Daoy (cell line): Measurements from ENCODE around the gene IL17RD. TPM values are rescaled to one million over a fixed set of nuclear protein-coding genes. Genes with fewer than 3 reads are reported as not detected.

Experiments used
- DNase-seq: peaks from one replicate; pipeline ENCODE4 v3.0.0-alpha.2; 2015; ENCODE audit warnings: low read depth
- total RNA-seq: library from RNA; depleted of rRNA; stranded (reverse); fragments of >200 nt; shearing (Covaris generic); gene quantifications from 2 replicates; pipeline ENCODE4 v1.2.3, GENCODE V29; 2014

The IL17RD gene
- total RNA-seq, 1 experiment from 2014 or later = 0.46 TPM

GRCh38 chr3:57130571-57131209, 34.5 kb downstream of the IL17RD start:
- no peak for DNase-seq

- no peak for DNase-seq
These were observed 36.1 kb downstream of the IL17RD start for GRCh38 chr3:57128826-57129667.

DNA sequence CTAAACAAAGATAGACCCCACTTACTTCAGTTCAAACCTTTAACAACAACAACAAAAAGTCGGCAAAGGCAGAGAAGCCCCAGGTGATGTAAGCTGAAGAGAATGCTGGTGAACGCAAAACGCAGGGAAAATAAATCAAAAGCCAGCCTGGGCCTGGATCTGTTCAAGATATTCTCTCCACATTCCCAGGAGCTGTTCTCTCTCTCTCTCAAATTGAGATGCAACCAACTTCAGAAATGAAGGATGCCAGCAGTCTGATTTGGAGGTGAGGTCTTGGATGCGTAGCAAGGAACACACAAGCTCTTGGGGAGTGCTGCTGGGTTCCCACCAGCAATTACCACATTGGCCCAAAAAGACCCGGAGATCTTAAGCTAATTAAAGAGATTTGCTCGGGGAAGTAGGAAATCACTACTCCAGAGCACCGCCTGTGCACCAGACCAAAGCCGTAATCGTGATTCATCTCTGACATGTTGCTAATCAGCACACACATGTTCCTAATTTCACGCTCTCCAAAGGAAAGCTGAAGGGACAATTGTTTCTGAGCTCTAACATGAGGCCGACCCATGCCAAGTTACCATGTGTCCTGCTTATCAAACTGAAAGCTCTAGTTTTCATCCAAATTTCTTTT, 37.1 kb downstream of the IL17RD start:
- DNase-seq = peak; percentile 74

DNA sequence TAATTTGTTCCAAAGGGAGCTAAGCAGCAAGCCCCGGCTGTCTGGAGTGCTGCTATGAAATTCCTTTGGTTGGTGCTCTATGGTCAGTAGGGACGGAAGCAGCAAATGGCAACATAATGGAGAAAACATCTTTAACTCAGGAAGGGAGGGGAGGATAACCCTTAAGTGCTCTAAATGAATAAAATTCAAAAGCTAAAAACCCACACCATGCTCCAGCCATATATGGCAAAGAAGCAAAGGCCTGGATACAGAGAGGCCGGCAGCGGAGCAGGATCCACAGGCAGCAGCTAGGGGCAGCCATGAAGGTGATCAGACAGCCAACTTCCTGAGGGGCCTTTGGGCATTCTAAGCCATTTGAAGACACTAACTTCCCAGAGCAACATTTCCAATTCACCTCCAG, 38.9 kb downstream of the IL17RD start:
- DNase-seq = no peak

DNA sequence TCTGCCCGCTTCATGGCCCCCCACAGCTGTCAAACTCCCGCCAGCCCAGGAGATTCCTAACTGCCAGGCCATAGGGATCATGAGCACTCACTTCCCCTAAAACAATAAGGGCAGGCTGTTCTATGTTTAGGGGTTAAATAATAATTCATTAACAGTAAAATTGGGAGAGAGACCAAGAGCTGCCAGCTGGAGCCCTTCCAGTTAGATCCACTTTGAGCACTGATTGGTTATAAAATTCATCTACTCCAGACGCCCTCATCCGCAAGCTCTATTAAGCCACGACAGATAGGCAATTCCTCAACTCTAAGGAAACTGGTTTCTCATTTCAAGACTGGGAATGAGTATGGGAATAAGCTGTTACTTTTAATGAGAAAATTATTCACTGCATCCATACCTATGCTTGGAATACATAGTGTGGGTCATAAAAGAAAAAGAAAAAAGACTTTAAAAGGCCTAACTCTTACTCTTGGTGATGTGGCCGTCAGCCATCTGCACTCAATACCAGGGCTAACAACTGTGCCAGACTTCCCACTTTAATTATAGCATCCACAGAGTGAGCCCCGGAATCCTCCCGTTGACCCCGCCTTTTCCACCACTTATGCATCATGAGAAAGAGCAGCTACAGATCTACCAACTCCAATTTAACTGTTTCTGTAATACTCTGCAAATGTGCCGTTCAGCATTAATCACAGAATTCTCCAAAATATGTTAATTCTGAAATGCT, 44.5 kb downstream of the IL17RD start:
- no peak for DNase-seq

- no peak for DNase-seq
These were observed 45.1 kb downstream of the IL17RD start for GRCh38 chr3:57120040-57120439.

DNA sequence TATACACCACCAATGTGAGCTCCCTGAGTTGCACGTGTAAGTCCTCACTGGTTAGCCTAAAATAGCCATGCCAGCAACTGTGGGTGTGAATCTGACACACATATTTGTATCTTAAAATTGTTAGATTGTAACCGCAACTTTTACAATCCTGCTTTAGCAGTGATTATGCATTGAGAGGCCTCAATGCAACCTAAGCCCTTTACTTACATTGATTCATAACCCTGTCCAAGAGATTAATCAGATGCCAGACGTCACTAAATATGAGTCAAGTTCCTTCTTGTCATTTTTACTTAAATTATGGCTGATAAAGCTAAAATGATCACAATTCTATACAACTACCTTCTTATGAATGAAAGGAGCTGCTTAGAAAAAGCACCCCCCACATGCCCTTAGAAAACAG, 46.9 kb downstream of the IL17RD start:
- DNase-seq = no peak

DNA sequence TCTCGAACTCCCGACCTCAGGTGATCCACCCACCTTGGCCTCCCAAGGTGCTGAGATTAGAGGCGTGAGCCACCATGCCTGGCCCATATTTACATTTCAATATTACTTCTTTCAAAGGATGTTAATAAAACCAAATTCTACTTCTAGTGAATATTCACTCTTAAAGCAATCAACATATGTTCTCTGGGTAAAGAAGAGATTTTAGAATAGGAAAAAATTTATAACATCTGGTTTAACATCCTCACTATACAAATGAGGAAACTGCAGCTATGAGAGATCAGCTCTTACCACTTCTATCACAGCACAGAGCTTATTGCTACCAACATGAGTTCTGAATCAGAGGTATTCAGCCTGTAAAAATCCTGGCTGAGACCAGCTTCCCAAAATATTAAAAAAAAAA, 48.7 kb downstream of the IL17RD start:
- DNase-seq = no peak

DNA sequence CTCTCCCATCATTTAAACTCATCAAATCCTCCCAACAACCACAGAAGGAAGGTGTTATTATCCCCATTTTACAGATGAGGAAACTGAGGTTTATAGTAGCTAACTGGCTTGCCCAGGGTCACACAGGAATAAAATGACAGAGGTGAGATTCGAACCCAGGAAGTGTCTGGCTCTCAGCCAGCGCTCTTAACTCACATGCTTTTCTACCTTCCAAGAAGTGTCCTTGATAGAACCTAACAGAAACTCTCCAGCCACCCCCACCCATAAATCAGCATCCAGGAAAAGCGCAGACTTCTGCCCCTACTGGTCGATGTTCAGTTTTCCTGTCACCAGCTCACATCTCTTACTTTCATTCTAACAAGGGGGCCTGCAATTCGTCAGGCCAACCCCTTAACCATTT, 52.9 kb downstream of the IL17RD start:
- DNase-seq = no peak

DNA sequence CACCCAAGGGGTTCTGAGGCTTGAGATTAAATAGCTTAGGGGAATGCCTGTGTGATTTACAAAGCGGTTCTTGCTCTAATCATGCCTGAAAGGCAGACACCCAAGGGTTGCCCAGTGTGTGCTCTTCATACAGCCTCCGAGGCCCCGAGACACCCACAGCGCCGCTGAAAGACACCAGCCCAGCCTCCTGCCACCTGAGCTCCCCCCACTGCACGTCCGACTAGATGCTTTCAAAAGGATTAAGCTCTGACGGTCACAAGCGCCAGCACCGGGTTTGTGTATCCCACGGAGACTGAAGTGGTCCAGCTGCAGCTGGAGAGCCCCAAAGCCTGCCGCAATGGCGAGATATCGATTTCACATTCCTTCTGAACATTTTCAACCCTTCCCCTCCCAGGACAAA, 54.4 kb downstream of the IL17RD start:
- DNase-seq = no peak

DNA sequence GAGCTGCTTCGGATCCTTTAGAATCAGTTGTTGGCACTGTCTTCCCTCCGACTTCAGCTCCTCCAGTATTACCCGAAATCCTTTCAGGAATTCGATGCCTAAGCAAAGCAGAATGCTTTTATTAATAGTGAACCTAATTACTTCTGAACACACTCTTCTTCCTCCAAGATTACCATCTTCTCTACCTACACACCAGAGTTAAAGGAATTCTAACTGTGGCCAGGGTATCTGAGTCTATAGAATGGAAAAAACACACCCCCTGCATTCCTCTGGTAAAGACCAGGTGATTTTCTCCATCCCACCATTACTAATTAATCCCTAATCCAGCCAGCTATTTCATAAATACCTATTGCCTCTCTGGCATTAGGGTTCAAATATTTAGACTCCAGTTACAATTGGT, 54.9 kb downstream of the IL17RD start:
- DNase-seq = no peak

DNA sequence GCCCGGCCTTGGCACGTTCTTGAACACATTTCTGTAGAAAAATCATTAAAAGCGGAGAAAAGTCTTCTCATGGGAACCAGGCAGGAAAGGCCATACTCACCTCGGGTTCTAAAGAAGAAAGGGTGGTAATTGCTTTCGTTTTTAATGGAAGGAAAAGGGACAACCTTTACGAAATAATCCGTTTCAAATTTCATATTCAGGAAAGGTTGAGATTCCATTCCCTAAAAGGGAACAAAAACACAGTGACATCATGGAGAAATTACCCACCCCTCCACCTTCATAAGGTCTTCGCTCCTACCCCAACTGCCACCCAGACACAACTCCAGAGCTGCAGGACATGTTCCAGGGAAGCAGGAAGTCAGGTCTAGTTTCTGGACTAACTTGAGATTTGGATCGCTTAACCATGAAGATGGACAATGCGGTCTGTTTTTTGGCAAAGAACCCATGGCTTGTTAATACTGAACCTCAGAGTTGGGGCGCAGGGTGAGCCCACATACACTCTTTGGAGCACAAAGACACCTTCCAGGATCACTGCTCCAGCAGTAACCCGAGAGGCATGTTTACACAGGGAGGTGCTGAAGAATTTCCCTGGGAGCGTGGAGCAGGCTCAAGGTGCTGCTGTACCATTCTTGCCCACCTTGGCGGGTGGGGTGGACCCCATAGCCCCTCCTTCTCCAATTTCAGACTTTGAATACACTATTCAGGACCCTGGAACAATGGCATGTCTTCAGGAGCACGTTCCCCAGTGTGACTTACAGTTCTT, 55.5 kb downstream of the IL17RD start:
- DNase-seq = no peak

- no peak for DNase-seq
These were observed 56.5 kb downstream of the IL17RD start for GRCh38 chr3:57108684-57109083.

- DNase-seq = no peak
These were observed 59.6 kb downstream of the IL17RD start for GRCh38 chr3:57105585-57105984.

DNA sequence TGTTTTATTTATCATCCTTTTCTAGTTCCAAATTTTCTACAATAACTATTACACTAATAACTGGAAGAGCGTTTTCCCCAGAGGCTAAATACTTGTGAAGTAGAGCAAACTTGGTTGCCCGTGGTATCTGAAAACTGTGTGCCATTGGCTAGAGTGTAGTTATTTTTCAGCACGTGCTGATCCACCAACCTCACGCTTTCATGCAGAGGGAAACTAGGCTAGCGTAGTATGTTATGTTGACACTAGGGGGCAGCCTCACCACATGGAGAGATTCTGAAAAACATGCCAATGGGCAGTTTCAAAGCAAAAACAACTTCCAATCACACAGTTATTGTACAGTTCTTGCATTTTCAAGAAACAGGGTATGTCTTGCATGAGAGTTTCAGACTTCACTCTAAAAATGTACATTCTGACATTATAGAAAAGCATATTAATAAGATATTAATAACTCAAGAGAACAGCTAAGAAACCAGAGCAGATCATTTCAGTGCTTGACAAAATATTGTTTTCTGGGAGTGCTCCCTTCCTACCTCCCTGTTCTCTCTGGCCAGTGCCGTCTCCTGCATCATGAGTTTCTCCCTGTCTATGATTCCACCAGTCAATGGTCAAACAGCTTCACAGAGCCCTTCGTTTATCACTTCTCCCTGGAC, 65.0 kb downstream of the IL17RD start:
- peak; percentile 62 for DNase-seq

DNA sequence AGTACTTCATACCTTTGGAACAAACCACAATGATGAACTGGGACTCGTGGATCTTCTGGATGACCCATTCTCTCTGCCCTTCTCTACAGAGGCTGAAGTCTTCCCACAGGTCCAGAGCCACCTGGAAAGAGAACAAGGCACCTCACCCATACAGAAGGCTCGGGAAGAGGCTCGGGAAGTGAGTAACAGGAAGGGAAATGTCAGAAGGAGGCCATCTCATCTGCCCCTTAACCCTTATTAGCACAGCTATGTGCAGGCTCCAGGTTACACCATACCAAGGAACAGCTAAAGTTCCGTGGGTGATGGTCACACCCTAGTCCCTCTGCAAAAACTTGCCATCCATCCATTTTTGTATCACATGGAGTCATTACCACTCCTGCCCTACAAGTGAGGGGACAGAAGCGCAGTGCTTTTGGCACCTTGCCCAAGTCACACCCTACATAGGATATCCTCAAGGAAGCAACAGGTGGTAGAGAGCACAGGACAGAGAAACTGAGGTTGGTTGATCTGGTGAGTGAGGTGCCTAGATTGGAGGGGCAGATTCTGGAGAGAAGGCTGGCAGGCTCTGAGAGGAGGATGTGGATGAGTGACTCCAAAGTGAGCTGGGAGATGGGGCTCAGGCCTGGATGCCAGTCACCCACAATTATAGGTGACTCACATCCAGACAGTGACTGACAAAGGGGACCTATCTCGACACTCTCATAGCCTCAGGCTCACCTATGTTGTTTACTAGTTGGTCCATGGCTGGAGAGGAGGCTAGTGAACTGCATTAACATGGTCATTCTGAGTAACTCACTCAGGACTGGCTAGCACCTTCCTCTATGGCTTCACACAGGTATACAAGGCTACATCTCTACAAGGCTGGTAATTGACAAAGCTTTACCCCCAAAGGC, 66.5 kb downstream of the IL17RD start:
- no peak for DNase-seq

DNA sequence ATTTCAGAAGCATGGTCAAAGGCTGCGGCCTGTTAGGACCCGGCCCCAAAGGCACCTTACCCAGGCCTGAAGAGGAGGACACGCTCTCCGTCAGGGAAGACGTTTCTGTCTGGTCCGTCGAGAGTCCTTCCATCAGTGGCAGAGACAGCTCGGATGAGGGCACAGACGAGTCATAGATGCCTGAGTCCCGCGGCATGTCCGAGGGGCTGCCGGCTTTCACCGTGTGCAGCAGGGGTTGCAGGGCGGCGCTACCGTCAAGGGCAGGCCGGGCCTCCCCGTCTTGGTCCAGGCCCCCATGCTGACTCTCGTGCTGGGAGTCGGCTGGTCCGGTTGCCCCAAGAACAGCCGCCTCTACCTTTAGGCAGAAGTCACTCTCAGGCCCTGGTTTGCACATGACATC, 67.6 kb downstream of the IL17RD start:
- DNase-seq = no peak

GRCh38 chr3:57095363-57095762, 69.8 kb downstream of the IL17RD start:
- no peak for DNase-seq

DNA sequence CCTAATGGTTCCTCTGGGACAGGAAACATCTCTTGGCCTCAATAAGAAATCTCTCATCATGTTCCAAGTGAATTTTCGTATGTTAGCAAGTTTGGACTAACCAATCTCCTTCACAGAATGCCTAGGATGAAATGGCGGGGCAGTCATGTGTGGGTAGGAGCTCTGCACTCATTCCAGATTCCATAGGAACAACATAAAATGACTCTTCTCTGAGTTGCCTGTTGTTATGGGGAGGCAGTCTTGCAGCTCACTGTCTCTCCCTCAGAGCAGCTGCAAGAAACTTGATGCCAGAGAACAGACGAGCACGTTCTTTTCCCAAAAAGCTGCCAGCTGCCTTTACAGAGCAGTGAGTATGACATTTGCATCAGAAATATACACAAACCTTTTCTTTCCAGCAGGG, 70.6 kb downstream of the IL17RD start:
- no peak for DNase-seq

GRCh38 chr3:57093971-57094535, 71.1 kb downstream of the IL17RD start:
- no peak for DNase-seq
